ENCODE data around the gene CCNL2.

The CCNL2 gene

GRCh38 chr1:1406821-1407635 is 7.9 kb upstream of the CCNL2 start, which contains the start of gene MRPL20:
Gene MRPL20 (minus strand): TSS chr1:1407293. CDS start chr1:1407217, 76 bp downstream.
- peak within 1 kb of the TSS; percentile 100 for H3K23ac ChIP-seq (ENCODE audit: low read depth, low read length, poor library complexity)
- peak within 1 kb of the TSS; percentile 56 for H4K91ac ChIP-seq (ENCODE audit: low read depth, low read length, poor library complexity)
- H2BK5ac ChIP-seq (ENCODE audit: low read length), result peak within 1 kb of the TSS; percentile 78
- H3K18ac ChIP-seq (ENCODE audit: low read length), result peak within 1 kb of the TSS; percentile 99
- H2AFZ ChIP-seq (ENCODE audit: low read length), result peak within 1 kb of the TSS; percentile 88
- peaks cover 22% of the 10 kb centered on the region for H3K79me1 ChIP-seq (ENCODE audit: low read depth, low read length)
- no peaks in the 10 kb centered on the region for H3K9me3 ChIP-seq (replicated peaks in 1 of 2; ENCODE audit: control insufficient read depth in 2 of 2, insufficient read depth in 1 of 2, low read depth in 1 of 2, low read length in 2 of 2)
- peaks cover 7 to 15% of the 10 kb centered on the region in 2 donors for H3K4me1 ChIP-seq (ENCODE audit: control insufficient read depth in 2 of 2, insufficient read depth in 1 of 2, low read depth in 1 of 2, low read length in 2 of 2)
- peak within 1 kb of the TSS; percentile 89 to 93 for H3K4me3 ChIP-seq (ENCODE audit: low read length in 2 of 2)
- peak within 1 kb of the TSS; percentile 49 for H2BK15ac ChIP-seq (ENCODE audit: low read length)
- H2AK5ac ChIP-seq (ENCODE audit: low read depth, low read length), result peak within 1 kb of the TSS; percentile 99
- H3K4ac ChIP-seq (ENCODE audit: low read length), result peak within 1 kb of the TSS; percentile 66
- H3K36me3 ChIP-seq (replicated peaks in 1 of 2; ENCODE audit: control insufficient read depth in 2 of 2, insufficient read depth in 2 of 2, low read length in 2 of 2), result peaks cover 28 to 57% of the 10 kb centered on the region in 2 donors
- H3K9ac ChIP-seq (ENCODE audit: low read depth, low read length, poor library complexity), result peak within 1 kb of the TSS; percentile 96
- peak within 1 kb of the TSS; percentile 87 for H2BK120ac ChIP-seq (ENCODE audit: low read depth, low read length)
- peak within 1 kb of the TSS; percentile 48 for H4K8ac ChIP-seq (ENCODE audit: low read depth, low read length)
- peak within 1 kb of the TSS; percentile 61 for H3K27ac ChIP-seq (replicated peaks; ENCODE audit: low read length)
- peak within 1 kb of the TSS; percentile 41 for H2BK12ac ChIP-seq (ENCODE audit: low read length)
- no peaks in the 10 kb centered on the region for H3K27me3 ChIP-seq (ENCODE audit: control insufficient read depth in 3 of 3, insufficient read depth in 3 of 3, low read depth in 1 of 3, low read length in 3 of 3)
- peak within 1 kb of the TSS; percentile 82 for H3K14ac ChIP-seq (ENCODE audit: low read length)
- DNase-seq (ENCODE audit: low spot score), result peak; percentile 85
- H3K4me2 ChIP-seq (ENCODE audit: insufficient read depth, low read length, poor library complexity, severe bottlenecking), result peak within 1 kb of the TSS; percentile 77
- no CpG with 5 or more reads among the region's 98 CpGs for WGBS, 2 donors (ENCODE audit: extremely low coverage in 2 of 2, insufficient read length in 2 of 2, insufficient replicate concordance in 1 of 2)

DNA sequence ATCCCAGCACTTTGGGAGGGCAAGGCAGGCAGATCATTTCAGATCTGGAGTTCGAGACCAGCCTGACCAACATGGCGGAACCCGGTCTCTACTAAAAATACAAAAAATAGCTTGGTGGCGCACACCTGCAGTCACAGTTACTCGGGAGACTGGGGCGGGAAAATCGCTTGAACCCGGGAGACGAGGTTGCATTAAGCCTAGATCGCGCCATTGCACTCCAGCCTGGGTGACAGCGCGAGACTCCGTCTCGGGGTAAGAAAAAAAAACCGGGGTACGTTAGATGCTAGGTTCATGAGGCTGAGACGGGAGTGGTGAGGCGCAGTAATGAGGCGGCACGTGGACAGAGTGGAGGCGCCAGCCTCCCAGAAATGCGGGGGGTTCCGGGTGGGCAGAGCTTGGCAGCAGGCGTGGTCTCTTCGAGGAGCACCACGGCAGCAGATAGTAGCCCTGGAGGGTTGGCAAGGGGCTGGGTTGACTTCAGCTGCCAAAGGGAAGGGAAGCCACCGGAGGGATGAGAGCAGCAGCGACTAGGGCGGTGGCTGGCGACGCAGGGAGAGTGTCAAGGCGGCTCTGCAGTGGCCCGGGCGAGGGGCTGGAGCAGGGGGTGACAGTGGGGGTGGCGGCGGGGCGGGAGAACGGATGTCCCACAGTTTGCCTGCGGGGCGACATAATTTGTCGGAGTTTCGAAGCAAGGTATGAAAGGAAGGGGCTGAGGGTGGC is 7.1 kb upstream of the CCNL2 start:
- Histone ChIP-seq H3K4me1 (ENCODE audit: control insufficient read depth in 2 of 2, insufficient read depth in 1 of 2, low read depth in 1 of 2, low read length in 2 of 2) (peaks cover 7 to 15% of the 10 kb centered on the region in 2 donors), H2AK5ac (ENCODE audit: low read depth, low read length) (peak overlapping the region; percentile 97), H3K36me3 (replicated peaks in 1 of 2; ENCODE audit: control insufficient read depth in 2 of 2, insufficient read depth in 2 of 2, low read length in 2 of 2) (peaks cover 34 to 65% of the 10 kb centered on the region in 2 donors), H3K9me3 (replicated peaks in 1 of 2; ENCODE audit: control insufficient read depth in 2 of 2, insufficient read depth in 1 of 2, low read depth in 1 of 2, low read length in 2 of 2) (no peaks in the 10 kb centered on the region), H3K4me2 (ENCODE audit: insufficient read depth, low read length, poor library complexity, severe bottlenecking) (peak overlapping the region; percentile 77), H2BK12ac (ENCODE audit: low read length) (no peak overlapping the region), H2BK5ac (ENCODE audit: low read length) (peak overlapping the region; percentile 78), H3K27ac (replicated peaks; ENCODE audit: low read length) (no peak overlapping the region), H3K14ac (ENCODE audit: low read length) (no peak overlapping the region), H3K18ac (ENCODE audit: low read length) (peak overlapping the region; percentile 31), H2BK15ac (ENCODE audit: low read length) (no peak overlapping the region), H3K23ac (ENCODE audit: low read depth, low read length, poor library complexity) (peak overlapping the region; percentile 34), H2BK120ac (ENCODE audit: low read depth, low read length) (no peak overlapping the region), H3K9ac (ENCODE audit: low read depth, low read length, poor library complexity) (peak overlapping the region; percentile 89), H4K8ac (ENCODE audit: low read depth, low read length) (no peak overlapping the region), H2AFZ (ENCODE audit: low read length) (peak overlapping the region; percentile 88), H4K91ac (ENCODE audit: low read depth, low read length, poor library complexity) (peak overlapping the region; percentile 56), H3K4ac (ENCODE audit: low read length) (no peak overlapping the region), H3K79me1 (ENCODE audit: low read depth, low read length) (peaks cover 22% of the 10 kb centered on the region), H3K4me3 (ENCODE audit: low read length in 2 of 2) (peak overlapping the region; percentile 89 to 93), H3K27me3 (ENCODE audit: control insufficient read depth in 3 of 3, insufficient read depth in 3 of 3, low read depth in 1 of 3, low read length in 3 of 3) (no peaks in the 10 kb centered on the region)
- no peak for DNase-seq (ENCODE audit: low spot score)
- WGBS, 2 donors (ENCODE audit: extremely low coverage in 2 of 2, insufficient read length in 2 of 2, insufficient replicate concordance in 1 of 2), result no CpG with 5 or more reads among the region's 43 CpGs

GRCh38 chr1:1403653-1404052 is 4.5 kb upstream of the CCNL2 start:
- Histone ChIP-seq H3K79me1 (ENCODE audit: low read depth, low read length) (peaks cover 38% of the 10 kb centered on the region), H3K9me3 (replicated peaks in 1 of 2; ENCODE audit: control insufficient read depth in 2 of 2, insufficient read depth in 1 of 2, low read depth in 1 of 2, low read length in 2 of 2) (no peaks in the 10 kb centered on the region), H2BK12ac (ENCODE audit: low read length) (no peak overlapping the region), H2BK120ac (ENCODE audit: low read depth, low read length) (no peak overlapping the region), H2AK5ac (ENCODE audit: low read depth, low read length) (no peak overlapping the region), H3K23ac (ENCODE audit: low read depth, low read length, poor library complexity) (no peak overlapping the region), H4K91ac (ENCODE audit: low read depth, low read length, poor library complexity) (no peak overlapping the region), H3K27ac (replicated peaks; ENCODE audit: low read length) (no peak overlapping the region), H3K18ac (ENCODE audit: low read length) (no peak overlapping the region), H3K14ac (ENCODE audit: low read length) (no peak overlapping the region), H3K4ac (ENCODE audit: low read length) (no peak overlapping the region), H3K9ac (ENCODE audit: low read depth, low read length, poor library complexity) (no peak overlapping the region), H2BK15ac (ENCODE audit: low read length) (no peak overlapping the region), H3K4me3 (ENCODE audit: low read length in 2 of 2) (no peak overlapping the region), H2BK5ac (ENCODE audit: low read length) (no peak overlapping the region), H3K27me3 (ENCODE audit: control insufficient read depth in 3 of 3, insufficient read depth in 3 of 3, low read depth in 1 of 3, low read length in 3 of 3) (no peaks in the 10 kb centered on the region), H3K36me3 (replicated peaks in 1 of 2; ENCODE audit: control insufficient read depth in 2 of 2, insufficient read depth in 2 of 2, low read length in 2 of 2) (peaks cover 45 to 66% of the 10 kb centered on the region in 2 donors), H3K4me1 (ENCODE audit: control insufficient read depth in 2 of 2, insufficient read depth in 1 of 2, low read depth in 1 of 2, low read length in 2 of 2) (peaks cover 10 to 19% of the 10 kb centered on the region in 2 donors), H3K4me2 (ENCODE audit: insufficient read depth, low read length, poor library complexity, severe bottlenecking) (no peak overlapping the region), H2AFZ (ENCODE audit: low read length) (no peak overlapping the region), H4K8ac (ENCODE audit: low read depth, low read length) (no peak overlapping the region)
- no peak for DNase-seq (ENCODE audit: low spot score)
- 100% methylated on average over 1 of the region's 7 CpGs; no CpG with 5 or more reads in 1 of the 2 donors for WGBS, 2 donors (ENCODE audit: extremely low coverage in 2 of 2, insufficient read length in 2 of 2, insufficient replicate concordance in 1 of 2)
